ENCODE results near the gene TMEM236. TPM values are rescaled to one million over a fixed set of nuclear protein-coding genes. Genes with fewer than 3 reads are reported as not detected.

The TMEM236 gene
- polyA plus RNA-seq, 2 of the 4 experiments (the other 2 are of a cell fraction), result 0.06 to 0.09 TPM

DNA sequence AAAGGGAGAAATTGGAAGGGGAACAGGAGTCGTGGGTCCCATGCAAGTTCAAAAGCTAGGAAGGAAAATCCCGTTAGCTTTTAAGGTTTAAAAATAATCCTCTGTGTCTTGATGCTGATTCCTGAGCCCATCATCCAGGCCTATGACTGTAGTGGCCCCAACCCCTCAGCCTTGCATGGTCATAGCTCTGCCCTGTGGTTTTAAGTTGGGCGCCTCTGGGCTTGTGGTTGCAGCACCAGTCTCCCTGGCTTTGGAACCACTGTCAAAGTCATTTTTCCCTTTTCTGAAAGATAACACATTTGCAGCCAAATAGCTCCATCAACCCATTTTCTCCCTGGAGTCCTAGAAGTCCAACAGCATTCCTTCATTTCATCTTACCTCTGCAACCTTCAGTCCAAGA, 13.6 kb downstream of the TMEM236 start:
- Histone ChIP-seq H3K4me3 (no peak overlapping the region), H3K4me1 (peaks cover 13% of the 10 kb centered on the region; the same call in 2 of the 3 replicates), H3K27ac (no peak overlapping the region), H3K9me3 (no peaks in the 10 kb centered on the region), H3K4me2 (no peak overlapping the region)
- ChIA-PET CTCF (interaction anchor here (0.9 to 1.0 kb wide), 2 partner anchors 10 to 12 kb away, joined by 3 to 5 read pairs; no protein-coding TSS in a partner anchor), POLR2A (no interaction called here)
- no peak for FAIRE-seq
- no peak for ATAC-seq
- no peak for TF ChIP-seq CEBPB (IDR thresholded peaks at IDR 0.05)
- TF ChIP-seq TFCP2L1 (CRISPR knock-in tag; IDR thresholded peaks at IDR 0.05), result no peak
- TF ChIP-seq FOXS1 (CRISPR knock-in tag; IDR thresholded peaks at IDR 0.05), result no peak
- no peak for TF ChIP-seq ZNF302 (CRISPR knock-in tag; IDR thresholded peaks at IDR 0.05)
- TF ChIP-seq RFX5 (IDR thresholded peaks at IDR 0.05), result no peak
- no peak for TF ChIP-seq HEYL (CRISPR knock-in tag; IDR thresholded peaks at IDR 0.05)
- no peak for TF ChIP-seq FOSL2 (IDR thresholded peaks at IDR 0.05)
- TF ChIP-seq FOSL2 (CRISPR knock-in tag; IDR thresholded peaks at IDR 0.05), result no peak
- TF ChIP-seq RNF2 (IDR thresholded peaks at IDR 0.05; ENCODE audit: borderline replicate concordance, low read depth), result no peak
- TF ChIP-seq HDAC2 (IDR thresholded peaks at IDR 0.05), result no peak
- TF ChIP-seq EHF (CRISPR knock-in tag; IDR thresholded peaks at IDR 0.05), result no peak
- no peak for TF ChIP-seq PHF8 (IDR thresholded peaks at IDR 0.05; ENCODE audit: borderline replicate concordance, low read depth)
- TF ChIP-seq EHMT2 (IDR thresholded peaks at IDR 0.05; ENCODE audit: low read depth), result no peak
- no peak for TF ChIP-seq SMC3 (IDR thresholded peaks at IDR 0.05)
- 30% methylated on average over 3 of the region's 3 CpGs for WGBS (ENCODE audit: missing lambda C conversion rate)
- DNase-seq (ENCODE audit: low read depth in 1 of 2, low spot score in 1 of 2), result no peak

DNA sequence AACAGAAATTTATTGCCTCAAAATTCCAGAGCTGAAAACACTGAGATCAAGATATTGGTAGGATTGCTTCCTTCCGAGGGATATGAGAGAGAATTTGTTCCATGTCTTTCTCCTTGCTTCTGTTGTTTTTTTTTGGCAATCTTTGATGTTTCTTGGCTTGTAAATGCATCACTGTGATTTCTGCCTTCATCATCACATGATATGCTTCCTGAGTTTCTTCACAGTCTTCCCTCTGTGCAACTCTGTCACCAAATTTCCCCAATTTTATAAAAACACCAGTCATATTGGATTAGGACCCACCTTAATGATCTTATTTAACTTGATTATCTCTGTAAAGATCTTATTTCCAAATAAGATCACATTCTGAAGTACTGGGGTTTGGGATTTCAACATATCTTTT, 14.7 kb downstream of the TMEM236 start:
- H3K4me2 ChIP-seq, result no peak overlapping the region
- ATAC-seq (no peak), DNase-seq (ENCODE audit: low read depth in 1 of 2, low spot score in 1 of 2) (no peak), FAIRE-seq (no peak)
- H3K27ac ChIP-seq, result no peak overlapping the region
- H3K4me3 ChIP-seq, result no peak overlapping the region
- H3K9me3 ChIP-seq, result no peaks in the 10 kb centered on the region
- ChIA-PET POLR2A (no interaction called here), CTCF (no interaction called here)
- peaks cover 13% of the 10 kb centered on the region; the same call in 2 of the 3 replicates for H3K4me1 ChIP-seq
- 89% methylated on average over 1 of the region's 1 CpG for WGBS (ENCODE audit: missing lambda C conversion rate)
- TF ChIP-seq ESRRA (IDR thresholded peaks at IDR 0.05; ENCODE audit: borderline replicate concordance, low read length), result no peak

DNA sequence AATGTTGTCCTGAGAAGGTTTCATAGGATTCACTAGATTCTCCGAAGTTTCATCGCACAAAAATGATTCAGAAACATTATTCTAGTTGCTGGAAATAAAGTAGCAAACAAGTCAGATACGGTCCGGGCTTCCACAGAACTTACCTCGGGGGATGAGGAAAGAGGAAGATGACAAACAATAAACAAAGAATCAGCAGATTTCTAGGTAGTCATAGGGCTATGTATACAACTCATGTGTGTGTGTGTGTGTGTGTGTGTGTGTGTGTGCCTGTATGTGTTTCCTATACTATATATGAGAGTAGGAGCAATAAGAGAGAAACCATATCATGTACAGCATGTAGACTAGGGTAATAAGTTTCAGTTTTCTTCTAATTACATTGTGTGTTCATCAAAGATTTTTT, 16.5 kb downstream of the TMEM236 start:
- TF ChIP-seq FOSL2 (IDR thresholded peaks at IDR 0.05), result no peak
- peak; percentile 7; the same call in 1 of the 2 replicates for TF ChIP-seq FOSL2 (CRISPR knock-in tag; IDR thresholded peaks at IDR 0.05)
- no peak for TF ChIP-seq RNF2 (IDR thresholded peaks at IDR 0.05; ENCODE audit: borderline replicate concordance, low read depth)
- peak; percentile 43 for TF ChIP-seq MAFK (IDR thresholded peaks at IDR 0.05; ENCODE audit: partially characterized antibody)
- no peak overlapping the region for H3K4me3 ChIP-seq
- no peaks in the 10 kb centered on the region for H3K9me3 ChIP-seq
- 0 out of 6 replicates have a peak overlapping the region, but pooled peaks of 1 of the 2 experiments have one; percentile 27 for H3K27ac ChIP-seq
- WGBS (ENCODE audit: missing lambda C conversion rate), result 59% methylated on average over 5 of the region's 5 CpGs
- DNase-seq (ENCODE audit: low read depth in 1 of 2, low spot score in 1 of 2) (no peak), FAIRE-seq (no peak), ATAC-seq (no peak)
- POLR2A ChIA-PET, result no interaction called here
- H3K4me1 ChIP-seq, result peaks cover 8% of the 10 kb centered on the region; the same call in 2 of the 3 replicates
- CTCF ChIA-PET, result no interaction called here
- H3K4me2 ChIP-seq, result peak overlapping the region; percentile 37

DNA sequence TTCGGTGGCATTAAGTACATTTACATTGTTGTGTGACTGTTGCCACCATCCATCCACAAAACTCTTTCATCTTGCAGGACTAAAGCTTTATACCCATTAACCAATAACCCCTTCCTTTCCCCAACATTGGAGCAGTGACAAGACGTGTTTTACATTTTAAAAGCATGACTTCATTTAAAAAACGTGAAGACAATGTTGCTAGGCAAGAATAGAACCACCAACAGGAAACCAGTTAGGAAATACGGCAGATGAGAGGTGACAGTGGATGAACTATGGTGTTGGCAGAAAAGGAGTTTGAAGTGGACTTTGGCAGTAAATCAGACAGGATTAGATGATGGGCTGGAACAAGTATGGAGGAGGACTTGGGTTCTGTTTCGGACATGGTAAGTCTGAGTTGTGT, 17.0 kb downstream of the TMEM236 start:
- DNase-seq (ENCODE audit: low read depth in 1 of 2, low spot score in 1 of 2) (peak in 1 of 2 experiments; percentile 44), FAIRE-seq (peak; percentile 94), ATAC-seq (peak; percentile 43 to 51; a peak in 4 of 6 replicates)
- Histone ChIP-seq H3K9me3 (no peaks in the 10 kb centered on the region), H3K4me3 (no peak overlapping the region), H3K27ac (peak overlapping the region in 1 of 2 experiments; percentile 29; a peak in 1 of 6 replicates), H3K4me1 (peaks cover 8% of the 10 kb centered on the region; the same call in 2 of the 3 replicates), H3K4me2 (peak overlapping the region; percentile 37)
- CTCF ChIA-PET, result interaction anchor here (1.4 kb wide), 1 partner anchor 14 kb away, joined by 3 read pairs; no protein-coding TSS in a partner anchor
- POLR2A ChIA-PET, result no interaction called here
- 30% methylated on average over 5 of the region's 5 CpGs for WGBS (ENCODE audit: missing lambda C conversion rate)
- TF ChIP-seq, protein P1, sequence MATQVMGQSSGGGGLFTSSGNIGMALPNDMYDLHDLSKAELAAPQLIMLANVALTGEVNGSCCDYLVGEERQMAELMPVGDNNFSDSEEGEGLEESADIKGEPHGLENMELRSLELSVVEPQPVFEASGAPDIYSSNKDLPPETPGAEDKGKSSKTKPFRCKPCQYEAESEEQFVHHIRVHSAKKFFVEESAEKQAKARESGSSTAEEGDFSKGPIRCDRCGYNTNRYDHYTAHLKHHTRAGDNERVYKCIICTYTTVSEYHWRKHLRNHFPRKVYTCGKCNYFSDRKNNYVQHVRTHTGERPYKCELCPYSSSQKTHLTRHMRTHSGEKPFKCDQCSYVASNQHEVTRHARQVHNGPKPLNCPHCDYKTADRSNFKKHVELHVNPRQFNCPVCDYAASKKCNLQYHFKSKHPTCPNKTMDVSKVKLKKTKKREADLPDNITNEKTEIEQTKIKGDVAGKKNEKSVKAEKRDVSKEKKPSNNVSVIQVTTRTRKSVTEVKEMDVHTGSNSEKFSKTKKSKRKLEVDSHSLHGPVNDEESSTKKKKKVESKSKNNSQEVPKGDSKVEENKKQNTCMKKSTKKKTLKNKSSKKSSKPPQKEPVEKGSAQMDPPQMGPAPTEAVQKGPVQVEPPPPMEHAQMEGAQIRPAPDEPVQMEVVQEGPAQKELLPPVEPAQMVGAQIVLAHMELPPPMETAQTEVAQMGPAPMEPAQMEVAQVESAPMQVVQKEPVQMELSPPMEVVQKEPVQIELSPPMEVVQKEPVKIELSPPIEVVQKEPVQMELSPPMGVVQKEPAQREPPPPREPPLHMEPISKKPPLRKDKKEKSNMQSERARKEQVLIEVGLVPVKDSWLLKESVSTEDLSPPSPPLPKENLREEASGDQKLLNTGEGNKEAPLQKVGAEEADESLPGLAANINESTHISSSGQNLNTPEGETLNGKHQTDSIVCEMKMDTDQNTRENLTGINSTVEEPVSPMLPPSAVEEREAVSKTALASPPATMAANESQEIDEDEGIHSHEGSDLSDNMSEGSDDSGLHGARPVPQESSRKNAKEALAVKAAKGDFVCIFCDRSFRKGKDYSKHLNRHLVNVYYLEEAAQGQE (IDR thresholded peaks at IDR 0.05), result no peak
- TF ChIP-seq, protein P2, sequence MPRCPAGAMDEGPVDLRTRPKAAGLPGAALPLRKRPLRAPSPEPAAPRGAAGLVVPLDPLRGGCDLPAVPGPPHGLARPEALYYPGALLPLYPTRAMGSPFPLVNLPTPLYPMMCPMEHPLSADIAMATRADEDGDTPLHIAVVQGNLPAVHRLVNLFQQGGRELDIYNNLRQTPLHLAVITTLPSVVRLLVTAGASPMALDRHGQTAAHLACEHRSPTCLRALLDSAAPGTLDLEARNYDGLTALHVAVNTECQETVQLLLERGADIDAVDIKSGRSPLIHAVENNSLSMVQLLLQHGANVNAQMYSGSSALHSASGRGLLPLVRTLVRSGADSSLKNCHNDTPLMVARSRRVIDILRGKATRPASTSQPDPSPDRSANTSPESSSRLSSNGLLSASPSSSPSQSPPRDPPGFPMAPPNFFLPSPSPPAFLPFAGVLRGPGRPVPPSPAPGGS (IDR thresholded peaks at IDR 0.05), result no peak
- TF ChIP-seq KDM5A (IDR thresholded peaks at IDR 0.05) (no peak), SMC3 (IDR thresholded peaks at IDR 0.05) (no peak), POLR2A (IDR thresholded peaks at IDR 0.05; ENCODE audit: low read length) (no peak)

All from A549 (cell line).